Erythroblast (primary cell): Measurements from ENCODE around the gene ABCC3.

Experiments used
- GATA1 ChIP-seq: IDR thresholded peaks from 2 replicates; pipeline ENCODE4 v1.6.1; 2011; ENCODE audit warnings: low read depth, mild to moderate bottlenecking, control low read depth, low read length, moderate library complexity
- POLR2A ChIP-seq: IDR thresholded peaks from 2 replicates; pipeline ENCODE4 v1.6.1; 2011; ENCODE audit warnings: mild to moderate bottlenecking, low read length

GRCh38 chr17:50688245-50688644, 53.6 kb downstream of the ABCC3 start:
- TF ChIP-seq POLR2A = no peak
- TF ChIP-seq GATA1 = no peak
